Measurements from ENCODE around the gene RHOBTB3.

- TF ChIP-seq EZH2 (IDR thresholded peaks at IDR 0.05; ENCODE audit: insufficient read depth, poor library complexity, severe bottlenecking) (no peak), EZH2phosphoT487 (IDR thresholded peaks at IDR 0.05; ENCODE audit: insufficient read depth, low read depth) (no peak)
These were observed 55.8 kb downstream of the RHOBTB3 start for GRCh38 chr5:95786821-95787418.
